Hematopoietic multipotent progenitor cell treated with erythropoietin and hydrocortisone succinate and interleukin-3 and kit ligand, for 15 days (in vitro differentiated cells): Measurements from ENCODE around the gene SLCO3A1.

ENCODE experiments used
- DNase-seq: peaks from one replicate; pipeline ENCODE4 v3.0.0-alpha.2; 2015; ENCODE audit warnings: low spot score

The SLCO3A1 gene

GRCh38 chr15:91966194-91966552, 112.7 kb downstream of the SLCO3A1 start:
- no peak for DNase-seq

- no peak for DNase-seq
Observed at GRCh38 chr15:91967935-91968606, 114.6 kb downstream of the SLCO3A1 start.

GRCh38 chr15:91968610-91969009, 115.1 kb downstream of the SLCO3A1 start:
- DNase-seq, result no peak

- DNase-seq, result no peak
Observed at GRCh38 chr15:91970142-91970541, 116.6 kb downstream of the SLCO3A1 start.

GRCh38 chr15:91973481-91973880, 120.0 kb downstream of the SLCO3A1 start:
- DNase-seq, result no peak

GRCh38 chr15:91974321-91974720, 120.8 kb downstream of the SLCO3A1 start:
- no peak for DNase-seq

GRCh38 chr15:91975241-91975978, 121.9 kb downstream of the SLCO3A1 start:
- no peak for DNase-seq

GRCh38 chr15:91976966-91977365, 123.5 kb downstream of the SLCO3A1 start:
- DNase-seq, result no peak

GRCh38 chr15:91980502-91981267, 127.2 kb downstream of the SLCO3A1 start:
- DNase-seq, result no peak

- DNase-seq, result no peak
Observed at GRCh38 chr15:91981821-91982800, 128.6 kb downstream of the SLCO3A1 start.

- no peak for DNase-seq
Observed at GRCh38 chr15:91983729-91984340, 130.3 kb downstream of the SLCO3A1 start.

- DNase-seq, result no peak
Observed at GRCh38 chr15:91985297-91985696, 131.8 kb downstream of the SLCO3A1 start.

GRCh38 chr15:91988071-91988470, 134.6 kb downstream of the SLCO3A1 start:
- no peak for DNase-seq

GRCh38 chr15:91988655-91989054, 135.1 kb downstream of the SLCO3A1 start:
- no peak for DNase-seq

- no peak for DNase-seq
Observed at GRCh38 chr15:91989821-91990220, 136.3 kb downstream of the SLCO3A1 start.

- no peak for DNase-seq
Observed at GRCh38 chr15:91992945-91993344, 139.4 kb downstream of the SLCO3A1 start.

- DNase-seq, result no peak
Observed at GRCh38 chr15:91995146-91995545, 141.6 kb downstream of the SLCO3A1 start.

- no peak for DNase-seq
Observed at GRCh38 chr15:91997163-91997562, 143.7 kb downstream of the SLCO3A1 start.

GRCh38 chr15:92000709-92001108, 147.2 kb downstream of the SLCO3A1 start:
- no peak for DNase-seq

GRCh38 chr15:92001307-92001706, 147.8 kb downstream of the SLCO3A1 start:
- no peak for DNase-seq

- no peak for DNase-seq
Observed at GRCh38 chr15:92002666-92003065, 149.2 kb downstream of the SLCO3A1 start.
